Neural cell (in vitro differentiated cells): Measurements from ENCODE around the gene KMT2D. TPM values are rescaled to one million over a fixed set of nuclear protein-coding genes. Genes with fewer than 3 reads are reported as not detected.

Source experiments
- H2AFZ ChIP-seq: fragments of 200-600, 300-800 bp; sonication (generic), shearing (Covaris generic); 2 replicates; pipeline ENCODE4 v1.6.0; 2014; ENCODE audit warnings: low read depth, mild to moderate bottlenecking, antibody characterized with exemption, low read length, moderate library complexity
- H3F3A ChIP-seq: fragments of 200-600 bp; shearing (Covaris generic); 2 replicates; pipeline ENCODE4 v1.6.1; 2016; ENCODE audit warnings: mild to moderate bottlenecking, moderate library complexity, mixed read lengths, antibody characterized with exemption, low read length; ENCODE audit not compliant: insufficient read depth, poor library complexity, severe bottlenecking
- H3K27ac ChIP-seq: fragments of 200-600, 300-800 bp; sonication (generic), shearing (Covaris generic); 2 replicates; pipeline ENCODE4 v1.5.1; 2014; ENCODE audit warnings: mild to moderate bottlenecking, low read length, moderate library complexity
- H3K27me3 ChIP-seq: fragments of 300-800, 200-600 bp; sonication (generic), shearing (Covaris generic); 2 replicates; pipeline ENCODE4 v1.6.0; 2014; ENCODE audit warnings: mild to moderate bottlenecking, low read depth, low read length, moderate library complexity; ENCODE audit not compliant: insufficient read depth
- H3K36me3 ChIP-seq: fragments of 300-800, 200-600 bp; sonication (generic), shearing (Covaris generic); 2 replicates; pipeline ENCODE4 v1.5.1; 2014; ENCODE audit warnings: mild to moderate bottlenecking, antibody characterized with exemption, low read length, moderate library complexity; ENCODE audit not compliant: insufficient read depth
- H3K4me2 ChIP-seq: fragments of 300-800, 200-600 bp; sonication (generic), shearing (Covaris generic); 2 replicates; pipeline ENCODE4 v1.6.0; 2014; ENCODE audit warnings: mild to moderate bottlenecking, low read length
- H3K4me3 ChIP-seq: fragments of 300-800, 200-600 bp; sonication (generic), shearing (Covaris generic); 2 replicates; pipeline ENCODE4 v1.5.1; 2014; ENCODE audit warnings: mild to moderate bottlenecking, low read length, moderate library complexity
- H3K79me2 ChIP-seq: fragments of 200-600 bp; shearing (Covaris generic); replicated peaks from 2 replicates; pipeline ENCODE4 v1.6.0; 2014; ENCODE audit warnings: mild to moderate bottlenecking, low read length, moderate library complexity; ENCODE audit not compliant: insufficient read depth
- H3K9ac ChIP-seq: fragments of 300-800, 200-600 bp; sonication (generic), shearing (Covaris generic); 2 replicates; pipeline ENCODE4 v1.6.1; 2016; ENCODE audit warnings: mild to moderate bottlenecking, low read length, mixed read lengths
- H3K9me2 ChIP-seq: fragments of 200-600 bp; shearing (Covaris generic); 2 replicates; pipeline ENCODE4 v1.6.1; 2016; ENCODE audit warnings: mild to moderate bottlenecking, low read length, mixed read lengths; ENCODE audit not compliant: insufficient read depth
- H3K9me3 ChIP-seq: fragments of 200-600, 300-800 bp; sonication (generic), shearing (Covaris generic); 2 replicates; pipeline ENCODE4 v1.6.1; 2016; ENCODE audit warnings: mild to moderate bottlenecking, mixed run types, low read length, moderate library complexity, mixed read lengths
- H4K20me1 ChIP-seq: fragments of 200-600 bp; shearing (Covaris generic); 2 replicates; pipeline ENCODE4 v1.6.1; 2016; ENCODE audit warnings: mild to moderate bottlenecking, mixed run types; ENCODE audit not compliant: insufficient read depth
- EP300 ChIP-seq: fragments of 450-650 bp; conservative IDR thresholded peaks from 2 replicates; pipeline ENCODE4 v1.6.1; 2014; ENCODE audit warnings: antibody characterized with exemption, mild to moderate bottlenecking, moderate library complexity; ENCODE audit not compliant: poor library complexity, severe bottlenecking
- EZH2 ChIP-seq: fragments of 200-600, 300-800 bp; shearing (Covaris generic), sonication (generic); IDR thresholded peaks from 2 replicates; pipeline ENCODE4 v1.6.1; 2014; ENCODE audit warnings: antibody characterized with exemption, low read length, borderline replicate concordance, mild to moderate bottlenecking; ENCODE audit not compliant: insufficient read depth, poor library complexity, severe bottlenecking
- MXI1 ChIP-seq: fragments of 450-650 bp; conservative IDR thresholded peaks from 2 replicates; pipeline ENCODE4 v1.6.1; 2014; ENCODE audit warnings: antibody characterized with exemption, mild to moderate bottlenecking; ENCODE audit not compliant: poor library complexity, severe bottlenecking
- POLR2AphosphoS5 ChIP-seq: IDR thresholded peaks from 2 replicates; pipeline ENCODE4 v1.6.1; 2012
- RAD21 ChIP-seq: fragments of 450-650 bp; conservative IDR thresholded peaks from 2 replicates; pipeline ENCODE4 v1.6.1; 2014; ENCODE audit warnings: antibody characterized with exemption, mild to moderate bottlenecking, moderate library complexity
- REST ChIP-seq: IDR thresholded peaks from 2 replicates; pipeline ENCODE4 v1.6.1; 2012; ENCODE audit warnings: borderline replicate concordance
- SMC3 ChIP-seq: fragments of 450-650 bp; conservative IDR thresholded peaks from 2 replicates; pipeline ENCODE4 v1.6.1; 2014; ENCODE audit warnings: antibody characterized with exemption, mild to moderate bottlenecking, moderate library complexity; ENCODE audit not compliant: poor library complexity
- TAF1 ChIP-seq: IDR thresholded peaks from 2 replicates; pipeline ENCODE4 v1.6.1; 2012; ENCODE audit warnings: low read depth
- polyA plus RNA-seq: library from polyadenylated mRNA; depleted of rRNA; stranded (reverse); fragments of >200 nt; gene quantifications from 2 replicates; pipeline ENCODE4 v1.2.3, GENCODE V29; 2014
- TF ChIP-seq, protein P1 (sequence below): fragments of 450-650 bp; IDR thresholded peaks from 2 replicates; pipeline ENCODE4 v1.5.1; 2014; ENCODE audit warnings: antibody characterized with exemption, mild to moderate bottlenecking, moderate library complexity; ENCODE audit not compliant: poor library complexity, severe bottlenecking

KMT2D gene
- polyA plus RNA-seq, 1 donor from 2014 or later = 15.8 TPM

GRCh38 chr12:49050507-49051372 lies 9.9 kb downstream of the KMT2D start:
- H3K9ac ChIP-seq = no peak overlapping the region
- H3K9me2 ChIP-seq = no peaks in the 10 kb centered on the region
- no peaks in the 10 kb centered on the region for H3K9me3 ChIP-seq
- H3F3A ChIP-seq = no peaks in the 10 kb centered on the region
- no peak overlapping the region for H2AFZ ChIP-seq
- no peak overlapping the region for H3K4me3 ChIP-seq
- peaks cover 3% of the 10 kb centered on the region for H4K20me1 ChIP-seq
- H3K27me3 ChIP-seq = no peaks in the 10 kb centered on the region
- H3K79me2 ChIP-seq = peaks cover 14% of the 10 kb centered on the region
- TF ChIP-seq SMC3 = no peak
- TF ChIP-seq MXI1 = no peak
- no peak for TF ChIP-seq TAF1
- no peak overlapping the region for H3K27ac ChIP-seq
- no peak overlapping the region for H3K4me2 ChIP-seq
- H3K36me3 ChIP-seq = no peaks in the 10 kb centered on the region

DNA sequence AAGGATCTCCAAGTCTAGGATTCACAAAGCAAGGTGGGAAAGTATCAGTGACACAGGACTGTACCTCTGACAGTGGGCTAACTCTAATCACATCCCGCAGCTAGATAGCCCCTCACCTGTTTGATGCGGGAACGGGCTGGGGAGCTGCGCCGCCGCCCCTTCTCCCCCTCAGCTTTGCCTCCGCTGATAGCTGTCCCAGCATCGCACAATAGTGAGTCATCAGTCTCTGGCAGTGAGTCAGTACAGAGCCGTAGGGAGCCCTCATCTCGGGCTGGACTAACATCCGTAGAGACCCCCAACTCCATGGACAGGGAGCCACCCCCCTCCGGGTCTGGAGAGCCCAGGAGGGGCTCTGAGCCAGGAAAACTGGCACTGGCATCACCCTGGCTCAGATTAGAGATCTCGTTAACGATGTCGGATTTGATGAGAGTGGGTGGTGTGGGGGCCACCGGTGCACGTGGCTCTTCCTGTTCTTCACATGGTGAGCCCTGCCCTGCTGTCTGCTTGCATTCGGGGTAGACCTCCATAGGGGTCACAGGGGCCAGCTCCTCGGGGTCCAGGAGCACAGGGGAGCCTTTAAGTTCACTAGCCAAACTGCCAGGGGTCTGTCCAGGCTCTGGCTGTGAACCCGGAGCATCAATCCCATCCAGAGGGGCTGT lies 10.9 kb downstream of the KMT2D start:
- no peak overlapping the region for H3K27ac ChIP-seq
- H3K9me2 ChIP-seq = no peaks in the 10 kb centered on the region
- H3F3A ChIP-seq = no peaks in the 10 kb centered on the region
- no peaks in the 10 kb centered on the region for H4K20me1 ChIP-seq
- H2AFZ ChIP-seq = no peak overlapping the region
- H3K4me2 ChIP-seq = no peak overlapping the region
- peaks cover 4% of the 10 kb centered on the region for H3K79me2 ChIP-seq
- no peaks in the 10 kb centered on the region for H3K36me3 ChIP-seq
- H3K9me3 ChIP-seq = no peaks in the 10 kb centered on the region
- H3K4me3 ChIP-seq = no peak overlapping the region
- no peak for TF ChIP-seq EP300
- no peak for TF ChIP-seq EZH2
- TF ChIP-seq, protein P1, sequence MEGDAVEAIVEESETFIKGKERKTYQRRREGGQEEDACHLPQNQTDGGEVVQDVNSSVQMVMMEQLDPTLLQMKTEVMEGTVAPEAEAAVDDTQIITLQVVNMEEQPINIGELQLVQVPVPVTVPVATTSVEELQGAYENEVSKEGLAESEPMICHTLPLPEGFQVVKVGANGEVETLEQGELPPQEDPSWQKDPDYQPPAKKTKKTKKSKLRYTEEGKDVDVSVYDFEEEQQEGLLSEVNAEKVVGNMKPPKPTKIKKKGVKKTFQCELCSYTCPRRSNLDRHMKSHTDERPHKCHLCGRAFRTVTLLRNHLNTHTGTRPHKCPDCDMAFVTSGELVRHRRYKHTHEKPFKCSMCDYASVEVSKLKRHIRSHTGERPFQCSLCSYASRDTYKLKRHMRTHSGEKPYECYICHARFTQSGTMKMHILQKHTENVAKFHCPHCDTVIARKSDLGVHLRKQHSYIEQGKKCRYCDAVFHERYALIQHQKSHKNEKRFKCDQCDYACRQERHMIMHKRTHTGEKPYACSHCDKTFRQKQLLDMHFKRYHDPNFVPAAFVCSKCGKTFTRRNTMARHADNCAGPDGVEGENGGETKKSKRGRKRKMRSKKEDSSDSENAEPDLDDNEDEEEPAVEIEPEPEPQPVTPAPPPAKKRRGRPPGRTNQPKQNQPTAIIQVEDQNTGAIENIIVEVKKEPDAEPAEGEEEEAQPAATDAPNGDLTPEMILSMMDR = no peak
- no peak for TF ChIP-seq RAD21
- TF ChIP-seq REST = no peak
- no peak for TF ChIP-seq SMC3
- TF ChIP-seq TAF1 = no peak
- TF ChIP-seq MXI1 = no peak
- TF ChIP-seq POLR2AphosphoS5 = no peak
- no peaks in the 10 kb centered on the region for H3K27me3 ChIP-seq
- no peak overlapping the region for H3K9ac ChIP-seq
